GM18508 (cell line): ENCODE measurements around the gene STAP1.
"Not testable (repeated sequence)": the region's sequence is repeated elsewhere in the genome, so short reads cannot be mapped to it uniquely, and the experiment has no call there.

Source experiments
- ATAC-seq: cut with Tn5 transposase; IDR thresholded peaks from one replicate; pipeline ENCODE4 v1.9.1; 2021; ENCODE audit warnings: moderate number of reproducible peaks; ENCODE audit not compliant: insufficient read depth, unreplicated experiment

STAP1 gene, protein sequence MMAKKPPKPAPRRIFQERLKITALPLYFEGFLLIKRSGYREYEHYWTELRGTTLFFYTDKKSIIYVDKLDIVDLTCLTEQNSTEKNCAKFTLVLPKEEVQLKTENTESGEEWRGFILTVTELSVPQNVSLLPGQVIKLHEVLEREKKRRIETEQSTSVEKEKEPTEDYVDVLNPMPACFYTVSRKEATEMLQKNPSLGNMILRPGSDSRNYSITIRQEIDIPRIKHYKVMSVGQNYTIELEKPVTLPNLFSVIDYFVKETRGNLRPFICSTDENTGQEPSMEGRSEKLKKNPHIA

GRCh38 chr4:67558493-67558892 lies at the start of gene STAP1:
TSS of gene STAP1 (plus strand) at chr4:67558727. CDS start at chr4:67558810, 83 bp downstream.
- ATAC-seq = no peak

GRCh38 chr4:67512501-67512900 lies 46.0 kb upstream of the STAP1 start:
- no peak for ATAC-seq

GRCh38 chr4:67520141-67520540 lies 38.4 kb upstream of the STAP1 start:
- ATAC-seq = no peak

GRCh38 chr4:67521506-67521905 lies 37.0 kb upstream of the STAP1 start:
- peak; percentile 78 for ATAC-seq

GRCh38 chr4:67522230-67522629 lies 36.3 kb upstream of the STAP1 start:
- no peak for ATAC-seq

- ATAC-seq = no peak
Measured at GRCh38 chr4:67522851-67523671, 35.5 kb upstream of the STAP1 start.

DNA sequence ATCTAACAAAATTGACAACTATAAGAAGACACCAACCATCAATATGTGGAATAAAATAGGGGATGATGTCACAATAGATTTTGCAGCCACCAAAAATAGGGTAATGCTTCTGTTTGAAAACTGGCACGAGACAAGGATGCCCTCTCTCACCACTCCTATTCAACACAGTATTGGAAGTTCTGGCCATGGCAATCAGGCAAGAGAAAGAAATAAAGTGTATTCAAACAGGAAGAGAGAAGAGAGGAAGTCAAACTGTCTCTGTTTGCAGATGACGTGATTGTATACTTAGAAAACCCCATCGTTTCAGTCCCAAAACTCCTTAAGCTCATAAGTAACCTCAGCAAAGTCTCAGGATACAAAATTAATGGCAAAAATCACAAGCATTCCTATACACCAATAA lies 34.4 kb upstream of the STAP1 start:
- ATAC-seq = not testable (repeated sequence)

DNA sequence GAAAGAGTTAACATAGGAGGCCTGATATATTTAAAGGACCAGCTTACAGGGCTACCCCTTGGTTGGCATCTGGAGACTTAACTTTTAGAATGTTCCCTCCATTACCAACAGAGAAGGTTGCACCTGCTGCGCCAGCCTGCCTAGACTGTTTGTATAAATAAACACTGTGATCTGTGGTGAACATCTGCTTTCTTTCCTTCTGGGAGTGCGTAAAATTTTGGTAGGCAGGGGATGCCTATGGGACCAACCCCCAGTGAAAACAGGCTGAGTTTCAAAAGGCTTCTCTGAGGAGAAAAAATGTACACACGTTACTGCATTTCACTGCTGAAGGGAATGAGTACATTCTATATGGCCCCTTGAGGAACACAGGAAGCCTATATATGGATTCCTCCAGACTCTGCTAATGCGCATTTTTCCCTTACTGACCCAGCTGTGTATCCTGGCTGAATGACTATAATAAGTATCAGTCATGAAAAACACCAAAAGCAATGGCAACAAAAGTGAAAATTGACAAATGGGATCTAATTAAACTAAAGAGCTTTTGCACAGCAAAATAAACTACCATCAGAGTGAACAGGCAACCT lies 27.1 kb upstream of the STAP1 start:
- ATAC-seq = no peak

- ATAC-seq = not testable (repeated sequence)
Measured at GRCh38 chr4:67532397-67532796, 26.1 kb upstream of the STAP1 start.

DNA sequence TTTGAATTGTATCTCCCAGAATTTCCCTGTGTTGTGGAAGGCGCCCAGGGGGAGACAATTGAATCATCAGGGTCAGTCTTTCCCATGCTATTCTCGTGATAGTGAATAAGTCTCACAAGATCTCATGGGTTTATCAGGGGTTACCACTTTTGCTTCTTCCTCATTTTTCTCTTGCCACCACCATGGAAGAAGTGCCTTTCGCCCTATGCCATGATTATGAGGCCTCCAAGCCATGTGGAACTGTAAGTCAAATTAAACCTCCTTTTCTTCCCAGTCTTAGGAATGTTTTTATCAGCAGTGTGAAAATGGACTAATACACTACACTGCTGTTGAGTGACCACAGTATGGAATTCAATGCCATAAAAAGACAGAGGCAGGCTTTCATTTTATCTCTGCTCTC lies 25.4 kb upstream of the STAP1 start:
- ATAC-seq = no peak

DNA sequence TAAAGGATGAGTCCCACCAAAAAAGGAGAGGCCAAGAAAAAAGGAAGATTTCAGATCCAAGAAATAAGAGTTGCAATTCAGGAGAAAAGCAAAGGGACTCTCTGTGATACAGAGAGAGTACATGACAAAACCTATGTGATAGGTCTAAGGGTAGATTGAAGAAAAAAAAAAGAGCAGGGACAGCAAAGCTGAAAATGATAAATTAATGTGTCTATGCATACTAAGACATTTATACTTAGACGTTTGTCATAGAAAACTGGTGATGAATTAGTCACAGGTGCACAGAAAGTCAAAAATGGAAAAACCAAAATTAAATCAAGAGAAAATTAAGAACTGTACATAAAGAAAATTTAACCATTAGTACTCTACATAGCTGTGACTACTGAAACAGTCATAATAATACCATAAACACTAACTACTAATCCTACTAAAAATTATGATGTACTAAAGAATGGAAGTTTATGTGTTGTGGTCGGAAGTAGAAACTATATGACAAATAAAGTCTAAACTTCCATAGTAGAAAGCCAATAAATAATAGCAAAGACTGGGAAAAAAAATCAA lies 23.2 kb upstream of the STAP1 start:
- ATAC-seq = no peak

- ATAC-seq = no peak
Measured at GRCh38 chr4:67539830-67540229, 18.7 kb upstream of the STAP1 start.

DNA sequence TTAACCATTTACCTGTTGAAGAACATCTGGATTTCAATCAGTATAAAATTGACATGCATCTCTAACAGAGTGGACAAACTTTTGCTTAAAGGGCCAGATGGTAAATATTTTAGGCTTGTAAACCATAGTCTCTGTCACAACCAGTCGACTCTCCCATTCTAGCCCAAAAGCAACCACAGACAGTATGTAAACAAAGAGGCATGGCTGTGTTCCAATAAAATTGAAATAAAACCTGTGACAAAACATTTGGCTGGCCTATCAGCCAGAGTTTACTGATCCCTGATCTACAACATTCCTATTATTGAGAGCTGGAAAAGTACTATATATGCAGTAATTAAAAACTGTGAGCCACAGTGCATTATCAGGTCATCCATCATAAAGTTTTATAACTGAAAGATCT lies 16.5 kb upstream of the STAP1 start:
- no peak for ATAC-seq

DNA sequence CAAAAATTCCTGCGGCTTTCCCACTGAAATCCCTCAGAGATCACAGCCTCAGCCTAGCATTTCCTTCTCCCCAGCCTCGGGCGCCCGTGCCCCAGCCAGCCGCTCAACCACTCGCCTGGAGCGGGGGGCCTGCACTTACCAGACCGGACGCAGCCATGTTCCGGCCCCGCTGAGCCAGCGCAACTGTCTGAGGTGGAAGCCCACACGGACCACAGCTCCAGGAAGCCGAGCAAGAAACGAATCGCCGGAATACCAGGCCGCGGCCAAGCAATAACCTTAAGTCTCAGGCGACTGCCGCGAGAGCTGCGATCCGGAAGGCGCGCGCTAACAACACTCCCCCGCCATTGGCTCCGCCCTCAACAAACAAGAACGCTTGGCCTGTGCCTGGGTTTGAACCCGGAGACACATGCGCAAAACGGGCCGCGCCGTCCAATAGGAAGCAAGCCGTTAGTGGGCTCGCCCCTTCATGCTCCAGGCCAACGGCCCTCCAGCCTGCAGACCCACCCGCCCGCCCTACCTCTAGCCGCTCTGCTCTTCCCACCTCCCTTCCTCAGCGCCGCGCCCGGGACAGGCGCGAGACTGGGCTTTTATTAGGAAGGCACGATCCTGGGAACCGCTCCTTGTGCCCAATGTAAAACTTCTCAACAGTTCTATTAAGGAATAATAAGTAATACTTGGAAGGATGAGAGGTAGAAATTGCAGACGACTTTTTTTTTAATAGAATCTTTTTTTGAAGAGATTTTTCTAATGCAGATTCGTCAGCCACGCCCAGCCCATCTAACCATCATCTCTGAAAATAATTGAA lies 13.1 kb upstream of the STAP1 start, which contains the start of gene CENPC:
Gene CENPC (minus strand): TSS at position 305 of the 805 bp plus-strand sequence. CDS start 148 bp downstream, at position 157.
- peak; percentile 93 for ATAC-seq

GRCh38 chr4:67546004-67546356 lies 12.5 kb upstream of the STAP1 start:
- ATAC-seq = no peak

- ATAC-seq = no peak
Measured at GRCh38 chr4:67546971-67547370, 11.6 kb upstream of the STAP1 start.

- ATAC-seq = peak; percentile 35
Measured at GRCh38 chr4:67549123-67549522, 9.4 kb upstream of the STAP1 start.

DNA sequence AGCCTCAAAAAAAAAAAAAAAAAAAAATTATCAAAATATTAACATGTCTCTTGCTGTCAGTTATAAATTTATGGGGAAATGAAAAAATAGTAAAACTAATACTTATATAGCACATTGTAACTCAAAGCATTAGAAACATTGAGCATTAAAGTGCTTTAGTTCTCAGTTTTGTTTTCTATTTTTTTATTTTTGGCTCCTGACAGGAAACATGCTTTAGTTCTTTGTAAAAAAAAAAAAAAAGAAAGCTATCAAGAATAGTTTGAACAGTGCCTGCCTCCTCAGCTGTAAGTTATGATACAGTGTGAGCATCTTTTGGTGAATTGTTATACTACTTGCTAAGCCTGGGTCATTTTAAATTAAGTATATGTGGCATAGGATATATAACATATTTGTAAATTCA lies 8.1 kb upstream of the STAP1 start:
- ATAC-seq = peak; percentile 27

- peak; percentile 36 for ATAC-seq
Measured at GRCh38 chr4:67550857-67551256, 7.7 kb upstream of the STAP1 start.

GRCh38 chr4:67552146-67552792 lies 6.3 kb upstream of the STAP1 start:
- not testable (repeated sequence) for ATAC-seq
